Islet precursor cell (in vitro differentiated cells): ENCODE data around the gene TIGD6.

Experiments used
- DNase-seq: peaks from one replicate; pipeline ENCODE4 v3.0.0-alpha.2; 2018

The TIGD6 gene

GRCh38 chr5:150015415-150015814 lies 15.0 kb upstream of the TIGD6 start:
- DNase-seq = no peak

DNA sequence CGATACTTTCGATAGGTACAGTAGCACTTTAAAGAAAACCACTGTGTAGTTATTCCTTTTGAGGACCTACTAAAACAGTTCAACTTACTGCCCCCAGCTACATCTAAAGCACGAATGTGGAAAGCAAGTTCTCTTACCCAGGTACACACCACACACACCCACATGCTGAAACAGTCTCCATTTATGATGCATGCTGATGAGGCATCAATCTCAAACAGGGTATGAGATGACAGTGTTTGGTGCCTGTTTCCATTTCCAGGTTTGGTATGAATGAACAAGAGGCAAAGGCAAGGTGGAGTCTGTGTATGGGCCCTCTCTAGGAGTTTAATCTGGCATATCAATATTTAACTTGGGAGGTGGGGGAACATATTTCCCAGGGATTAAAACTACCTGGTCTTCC lies 14.0 kb upstream of the TIGD6 start:
- no peak for DNase-seq

DNA sequence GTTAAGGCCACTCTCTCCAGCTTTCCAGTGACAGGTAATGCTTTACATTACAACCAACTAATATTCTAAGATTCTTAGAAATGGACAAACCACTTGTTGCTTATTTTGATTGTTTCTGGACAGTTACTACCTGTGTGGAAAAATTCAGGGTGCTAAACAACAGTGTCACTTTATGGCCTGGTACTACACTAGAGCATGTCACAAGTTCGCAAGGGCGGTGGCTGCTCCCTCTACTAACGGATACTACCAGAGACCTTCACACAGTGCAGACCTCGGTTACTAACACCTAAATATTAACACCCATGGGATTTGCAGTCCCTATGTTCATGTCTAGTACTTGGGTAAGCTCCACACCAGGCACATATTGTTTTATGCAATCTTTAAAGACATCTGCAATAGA lies 13.5 kb upstream of the TIGD6 start:
- no peak for DNase-seq

- no peak for DNase-seq
Measured at GRCh38 chr5:150009671-150010387, 9.4 kb upstream of the TIGD6 start.

DNA sequence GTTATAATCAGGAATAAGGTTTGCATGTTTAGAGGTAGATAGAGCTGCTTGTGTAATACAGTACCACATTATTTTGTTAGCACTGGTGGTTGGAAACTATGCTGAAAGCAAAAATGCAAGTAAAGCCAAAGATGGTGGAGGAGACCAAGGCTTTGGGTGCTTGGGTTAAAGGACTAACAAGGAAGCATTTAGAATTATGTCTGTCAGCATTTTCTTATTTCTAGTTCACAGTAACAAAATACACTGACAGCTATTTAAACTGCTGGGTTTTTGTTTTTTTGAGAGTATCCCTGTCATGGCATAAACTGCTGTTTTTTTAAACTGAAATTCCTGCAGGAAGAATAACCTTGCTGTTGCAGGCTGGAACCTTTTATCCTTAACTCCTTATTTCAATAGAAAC lies 6.6 kb upstream of the TIGD6 start:
- no peak for DNase-seq

DNA sequence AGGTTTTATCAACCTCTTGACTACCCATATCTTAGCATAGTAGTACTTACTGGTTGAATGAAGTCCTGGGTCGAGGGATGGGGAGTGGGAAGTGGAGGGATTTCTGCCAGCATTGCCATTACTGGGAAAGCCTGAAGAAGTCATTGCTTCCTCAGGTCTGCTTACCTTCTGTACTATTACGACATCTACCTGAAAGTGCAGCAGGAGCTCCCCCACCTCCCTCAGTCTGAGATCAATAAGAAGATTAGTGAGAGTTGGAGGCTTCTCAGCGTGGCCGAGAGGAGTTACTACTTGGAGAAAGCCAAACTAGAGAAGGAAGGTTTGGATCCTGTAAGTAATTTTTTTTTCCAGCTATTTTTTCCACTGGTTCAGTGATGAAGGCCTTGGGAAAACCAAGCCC lies 5.9 kb upstream of the TIGD6 start:
- no peak for DNase-seq

DNA sequence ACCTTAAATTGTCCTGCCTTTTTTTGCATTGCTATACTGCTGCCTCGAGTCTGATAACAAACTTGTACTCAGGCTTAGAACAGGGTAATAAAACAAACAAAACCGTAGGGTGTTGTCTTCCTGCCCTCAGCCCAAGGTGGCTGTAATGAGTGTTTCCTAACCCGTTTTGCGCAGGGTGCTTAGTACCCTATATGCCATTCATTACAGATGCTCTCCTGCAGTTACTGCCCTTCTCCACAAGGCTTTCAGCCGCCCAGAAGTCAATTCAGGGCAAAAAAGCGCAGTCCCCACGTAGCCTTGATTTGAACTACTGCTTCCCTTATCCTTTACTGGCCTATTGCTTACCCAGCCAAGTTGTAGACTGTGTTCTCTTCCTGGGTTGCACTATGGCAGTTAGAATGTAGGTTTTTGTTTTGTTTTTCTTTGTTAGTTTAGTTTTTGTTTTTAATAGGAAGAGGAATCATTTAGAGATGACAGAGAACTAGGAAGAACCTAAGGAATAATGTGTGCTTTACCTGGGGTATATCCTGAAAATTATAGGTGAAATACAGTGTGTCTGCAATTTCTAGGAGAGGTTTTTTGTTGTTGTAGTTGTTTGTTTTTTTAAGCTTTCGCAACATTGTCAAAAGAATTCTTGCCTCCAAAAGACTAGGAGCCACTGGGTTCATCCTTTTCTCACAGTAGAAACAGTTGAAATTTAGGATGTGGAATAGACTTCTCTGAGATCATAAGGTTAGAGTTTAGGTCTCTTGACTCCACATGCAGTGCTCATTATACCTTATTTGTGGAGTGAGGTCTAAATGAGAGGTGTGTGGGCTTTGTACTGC lies 1.4 kb upstream of the TIGD6 start:
- DNase-seq = peak; percentile 81

DNA sequence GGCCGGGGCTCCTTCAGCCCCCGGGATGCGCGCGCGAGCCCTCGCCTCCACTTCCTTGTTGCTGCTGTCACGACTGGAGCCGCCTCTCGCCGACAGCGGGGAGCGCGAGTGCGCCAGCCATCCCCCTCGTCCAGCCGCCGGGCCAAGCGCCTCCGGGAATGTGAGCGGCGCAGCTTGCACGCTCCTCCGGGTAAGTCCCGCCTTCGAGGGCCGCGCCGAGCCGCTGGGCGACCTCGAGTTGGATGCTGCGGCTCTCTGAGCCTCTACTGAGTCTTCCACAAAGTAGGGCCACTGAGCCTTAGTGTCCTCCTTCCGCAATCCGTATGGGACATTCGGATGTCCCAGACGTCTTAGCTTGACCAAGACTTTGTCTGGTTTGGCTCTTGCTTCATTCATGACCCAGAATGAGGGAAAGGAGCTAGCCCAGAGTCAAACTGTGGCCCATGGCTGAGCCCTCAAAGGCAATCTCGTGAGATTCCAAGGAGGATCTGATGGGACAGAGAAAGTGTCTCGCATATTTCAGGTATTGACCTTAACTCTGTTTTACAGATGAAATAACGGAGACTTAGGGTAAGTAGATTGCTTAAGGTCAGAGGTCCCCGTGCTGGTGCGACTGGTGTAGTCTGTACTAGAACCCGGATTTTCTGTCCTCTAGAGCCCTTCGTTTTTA lies 671 bp upstream of the TIGD6 start:
- DNase-seq = peak; percentile 73

- no peak for DNase-seq
Measured at GRCh38 chr5:149999866-150000255, 593 bp downstream of the TIGD6 start.

- DNase-seq = no peak
Measured at GRCh38 chr5:149999359-149999758, 1.1 kb downstream of the TIGD6 start.

DNA sequence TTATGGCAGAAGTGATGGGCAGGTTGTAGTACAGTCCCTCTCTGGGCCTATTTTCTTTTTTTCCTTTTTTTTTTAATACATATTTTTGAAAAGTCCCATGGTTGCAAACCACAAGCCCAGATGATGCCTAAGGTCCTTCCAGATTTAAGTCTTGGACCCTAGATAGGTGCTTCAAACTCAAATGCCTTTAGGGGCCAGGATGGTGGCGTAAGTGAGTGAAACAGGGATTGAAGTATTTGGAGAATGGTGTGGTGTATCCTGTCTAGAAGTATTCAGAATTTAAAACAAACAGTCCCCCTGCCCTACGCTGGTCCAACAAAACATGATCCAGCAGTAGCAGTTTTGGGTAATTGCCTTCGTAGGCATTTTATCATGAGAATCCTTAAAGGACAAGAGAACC lies 2.2 kb downstream of the TIGD6 start:
- DNase-seq = no peak

GRCh38 chr5:149996205-149996890 lies 4.1 kb downstream of the TIGD6 start:
- no peak for DNase-seq

DNA sequence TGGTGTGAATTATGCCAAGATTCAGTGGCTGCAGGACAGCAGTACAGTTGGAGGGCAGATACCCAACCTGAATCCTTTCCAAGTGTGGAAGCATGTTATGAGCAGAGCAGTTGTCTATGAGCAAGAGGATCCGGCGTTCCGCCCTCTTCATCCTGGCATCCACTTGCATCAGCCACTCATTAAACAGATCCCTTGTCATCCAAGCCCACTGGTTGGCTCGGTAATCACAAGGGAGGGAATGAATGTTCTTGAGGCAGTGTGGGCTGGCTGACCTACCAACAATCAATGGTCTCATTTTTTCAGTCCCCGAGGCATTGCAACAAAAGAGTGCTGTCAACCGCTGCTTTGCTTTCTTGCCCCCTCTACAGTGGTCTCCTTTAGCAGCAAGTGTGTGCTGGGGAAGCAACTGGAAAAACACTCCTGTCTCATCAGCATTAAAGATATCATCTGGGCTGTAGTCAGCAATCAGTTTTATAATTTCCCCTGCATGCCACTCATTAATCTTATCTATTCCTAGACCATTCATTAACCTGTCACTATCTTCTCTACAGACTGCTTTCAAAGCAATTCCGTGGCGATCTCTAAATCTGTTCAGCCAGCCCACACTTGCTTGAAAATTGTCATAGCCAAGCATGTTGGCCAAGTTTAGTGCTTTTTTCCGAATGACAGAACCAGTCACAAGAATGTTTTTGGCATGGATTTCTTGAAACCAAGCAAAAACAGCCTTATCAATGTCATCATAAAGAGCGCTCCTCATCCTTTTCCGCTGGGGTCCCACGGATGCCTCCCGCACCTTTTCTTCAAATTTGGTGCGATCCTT lies 4.9 kb downstream of the TIGD6 start:
- DNase-seq = no peak

DNA sequence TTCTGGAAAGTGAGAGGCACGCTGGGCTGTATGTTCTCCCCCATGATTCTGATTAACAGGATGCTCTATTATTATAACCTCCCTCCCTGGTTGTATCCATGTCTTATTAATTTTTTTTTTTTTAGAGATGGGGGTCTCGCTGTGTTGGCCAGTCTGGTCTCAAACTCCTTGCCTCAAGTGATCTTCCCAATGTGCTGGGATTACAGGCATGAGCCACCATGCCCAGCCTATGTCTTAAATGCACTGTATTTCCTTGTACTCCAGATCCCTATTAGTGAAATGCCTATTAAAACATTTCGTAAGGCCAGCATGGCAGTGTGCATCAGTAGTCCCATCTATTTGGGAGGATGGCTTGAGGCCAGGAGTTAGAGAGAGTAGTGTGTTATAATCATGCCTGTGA lies 7.0 kb downstream of the TIGD6 start:
- no peak for DNase-seq

DNA sequence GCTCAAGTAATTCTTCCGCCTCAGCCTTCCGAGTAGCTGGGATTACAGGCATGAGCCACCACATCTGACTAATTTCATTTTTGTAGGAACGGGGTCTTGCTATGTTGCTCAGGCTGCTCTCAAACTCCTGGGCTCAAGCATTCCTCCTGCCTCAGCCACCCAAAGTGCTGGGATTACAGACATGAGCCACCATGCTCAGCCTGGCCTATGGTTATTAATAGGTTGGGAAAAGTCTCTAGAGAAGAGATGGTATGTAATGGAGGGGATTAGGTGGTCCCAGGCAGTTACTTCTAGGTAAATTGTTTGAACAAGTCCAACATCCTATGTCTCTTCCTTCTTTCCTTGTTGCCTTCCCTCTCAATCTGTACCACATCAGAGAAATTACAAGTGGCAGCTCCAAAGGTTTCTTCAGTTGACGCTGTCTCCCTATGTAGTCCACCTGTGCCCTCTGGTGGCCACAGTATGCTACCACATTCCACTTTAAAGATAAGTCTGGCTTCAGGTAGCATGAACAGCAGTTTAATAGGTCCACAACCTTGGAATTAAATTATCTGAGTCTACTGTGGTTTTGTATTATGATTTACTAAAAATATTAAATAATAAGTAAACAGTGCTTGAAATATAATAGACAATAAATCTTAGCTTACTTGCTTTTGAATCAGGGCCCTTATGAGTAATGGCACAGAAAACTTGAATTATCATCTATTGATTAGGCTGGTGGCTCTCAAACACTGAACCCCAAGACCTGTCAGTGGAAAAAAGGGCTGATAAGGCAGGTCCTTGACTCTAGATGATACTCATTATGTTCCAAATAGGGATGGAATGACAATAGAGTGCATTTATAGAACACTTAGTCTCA lies 9.7 kb downstream of the TIGD6 start:
- DNase-seq = peak; percentile 79

GRCh38 chr5:149988126-149988525 lies 12.3 kb downstream of the TIGD6 start:
- DNase-seq = no peak

- no peak for DNase-seq
Measured at GRCh38 chr5:149982505-149982904, 17.9 kb downstream of the TIGD6 start.

- no peak for DNase-seq
Measured at GRCh38 chr5:149981206-149981605, 19.2 kb downstream of the TIGD6 start.

- DNase-seq = no peak
Measured at GRCh38 chr5:149979896-149980295, 20.6 kb downstream of the TIGD6 start.

DNA sequence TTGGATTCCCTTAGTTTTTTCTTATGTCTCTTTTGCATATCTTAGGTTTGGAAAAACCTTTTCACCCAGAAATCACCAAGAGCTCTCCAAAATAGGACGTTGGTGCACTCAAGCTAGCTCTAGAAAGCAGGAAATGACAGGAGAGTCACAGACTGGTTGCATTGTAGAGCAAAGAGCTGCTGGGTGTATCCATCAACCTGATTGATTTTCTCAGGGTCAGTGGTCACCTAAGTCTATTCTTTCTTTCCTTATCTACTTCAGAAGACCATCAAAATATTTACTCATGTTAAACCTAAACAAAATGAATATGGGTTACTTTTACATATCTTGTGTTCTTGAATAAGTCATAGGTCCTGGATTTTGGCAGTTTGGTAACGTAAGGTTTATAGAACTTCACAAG lies 25.0 kb downstream of the TIGD6 start:
- no peak for DNase-seq

- no peak for DNase-seq
Measured at GRCh38 chr5:149969181-149969930, 31.1 kb downstream of the TIGD6 start.
